Stimulated activated naive CD8-positive, alpha-beta T cell treated with anti-CD3 and anti-CD28 coated beads, Interleukin-15, amount 100 ng/mL, for 72 hours (primary cell): ENCODE data around the gene MAN2A1.
A peak's percentile ranks its signal among the peaks of the same experiment; 100 is the strongest.

Experiments used
- ATAC-seq: fragments of 150-1000 bp; cut with Tn5 transposase; 2 replicates; pipeline ENCODE4 v1.10.0; 2021; ENCODE audit warnings: mild to moderate bottlenecking, moderate library complexity
- DNase-seq, 2 donors: peaks; one replicate each; pipeline ENCODE4 v3.0.0; 2021 to 2022
- H3K27ac Mint-ChIP-seq, 2 donors: one replicate each; pipeline ENCODE4 v1.8.0; 2022; ENCODE audit warnings: mild to moderate bottlenecking in 2 of 2, mixed read lengths in 2 of 2, moderate library complexity in 2 of 2
- H3K27me3 Mint-ChIP-seq: one replicate; pipeline ENCODE4 v1.8.0; 2022; ENCODE audit warnings: mixed read lengths
- H3K4me1 Mint-ChIP-seq: one replicate; pipeline ENCODE4 v1.8.0; 2022; ENCODE audit warnings: mild to moderate bottlenecking, mixed read lengths
- H3K4me3 Mint-ChIP-seq, 2 donors: one replicate each; pipeline ENCODE4 v1.8.0; 2022; ENCODE audit warnings: mild to moderate bottlenecking in 2 of 2, mixed read lengths in 2 of 2, moderate library complexity in 1 of 2
- H3K9me3 Mint-ChIP-seq, 2 donors: one replicate each; pipeline ENCODE4 v1.8.0; 2022; ENCODE audit warnings: mixed read lengths in 2 of 2

The MAN2A1 gene

GRCh38 chr5:109668668-109669422, 20.9 kb upstream of the MAN2A1 start:
- ATAC-seq (no peak), DNase-seq (no peak)
- H3K27me3 Mint-ChIP-seq, result peaks cover 7% of the 10 kb centered on the region
- no peaks in the 10 kb centered on the region for H3K4me1 Mint-ChIP-seq
- H3K27ac Mint-ChIP-seq, result no peak overlapping the region
- no peaks in the 10 kb centered on the region for H3K9me3 Mint-ChIP-seq
- no peak overlapping the region for H3K4me3 Mint-ChIP-seq

- DNase-seq (no peak), ATAC-seq (no peak)
- Mint-ChIP-seq H3K27ac (no peak overlapping the region), H3K4me3 (no peak overlapping the region), H3K4me1 (no peaks in the 10 kb centered on the region), H3K27me3 (peaks cover 7% of the 10 kb centered on the region), H3K9me3 (no peaks in the 10 kb centered on the region)
These were observed 19.6 kb upstream of the MAN2A1 start for GRCh38 chr5:109669991-109670706.

- no peak for ATAC-seq
- H3K4me3 Mint-ChIP-seq, result no peak overlapping the region
- H3K27me3 Mint-ChIP-seq, result peaks cover 12% of the 10 kb centered on the region
- H3K4me1 Mint-ChIP-seq, result no peaks in the 10 kb centered on the region
- no peaks in the 10 kb centered on the region for H3K9me3 Mint-ChIP-seq
- DNase-seq, result no peak
- H3K27ac Mint-ChIP-seq, result no peak overlapping the region
These were observed 18.6 kb upstream of the MAN2A1 start for GRCh38 chr5:109671136-109671535.

- Mint-ChIP-seq H3K27ac (no peak overlapping the region), H3K4me1 (no peaks in the 10 kb centered on the region), H3K9me3 (no peaks in the 10 kb centered on the region), H3K4me3 (no peak overlapping the region), H3K27me3 (peaks cover 15% of the 10 kb centered on the region)
- ATAC-seq (no peak), DNase-seq (no peak)
These were observed 15.1 kb upstream of the MAN2A1 start for GRCh38 chr5:109674596-109674995.

- Mint-ChIP-seq H3K27me3 (peaks cover 15% of the 10 kb centered on the region), H3K4me1 (no peaks in the 10 kb centered on the region)
- no peak for ATAC-seq
These were observed 12.8 kb upstream of the MAN2A1 start for GRCh38 chr5:109676920-109677319.

GRCh38 chr5:109678447-109678846, 11.3 kb upstream of the MAN2A1 start:
- Mint-ChIP-seq H3K4me3 (no peak overlapping the region), H3K27me3 (peaks cover 21% of the 10 kb centered on the region), H3K9me3 (no peaks in the 10 kb centered on the region), H3K27ac (no peak overlapping the region), H3K4me1 (no peaks in the 10 kb centered on the region)
- ATAC-seq (no peak), DNase-seq (no peak)

More at GRCh38 chr5:109676920-109677319, 12.8 kb upstream of the MAN2A1 start:
- no peak for DNase-seq
- no peaks in the 10 kb centered on the region for H3K9me3 Mint-ChIP-seq
- H3K27ac Mint-ChIP-seq, result no peak overlapping the region
- no peak overlapping the region for H3K4me3 Mint-ChIP-seq

- H3K4me3 Mint-ChIP-seq, result no peak overlapping the region
- peaks cover 12% of the 10 kb centered on the region for H3K27me3 Mint-ChIP-seq
- no peak overlapping the region for H3K27ac Mint-ChIP-seq
- H3K4me1 Mint-ChIP-seq, result no peaks in the 10 kb centered on the region
- ATAC-seq, result no peak
- H3K9me3 Mint-ChIP-seq, result no peaks in the 10 kb centered on the region
- DNase-seq, result no peak
These were observed 8.0 kb upstream of the MAN2A1 start for GRCh38 chr5:109681763-109682162.

- no peak for ATAC-seq
- no peak overlapping the region for H3K27ac Mint-ChIP-seq
- DNase-seq, result no peak
- H3K4me1 Mint-ChIP-seq, result no peaks in the 10 kb centered on the region
- H3K27me3 Mint-ChIP-seq, result peaks cover 8% of the 10 kb centered on the region
- no peaks in the 10 kb centered on the region for H3K9me3 Mint-ChIP-seq
- no peak overlapping the region for H3K4me3 Mint-ChIP-seq
These were observed 7.3 kb upstream of the MAN2A1 start for GRCh38 chr5:109682383-109682782.

- H3K9me3 Mint-ChIP-seq, result peaks cover 0 to 6% of the 10 kb centered on the region in 2 donors
These were observed 3.8 kb upstream of the MAN2A1 start for GRCh38 chr5:109685916-109686315.

GRCh38 chr5:109688630-109688969, 1.1 kb upstream of the MAN2A1 start:
- no peak for ATAC-seq
- peaks cover 28% of the 10 kb centered on the region for H3K4me1 Mint-ChIP-seq
- DNase-seq, result no peak
- peak overlapping the region; percentile 62 to 78 for H3K27ac Mint-ChIP-seq
- H3K27me3 Mint-ChIP-seq, result no peaks in the 10 kb centered on the region
- peaks cover 0 to 6% of the 10 kb centered on the region in 2 donors for H3K9me3 Mint-ChIP-seq
- peak overlapping the region; percentile 87 for H3K4me3 Mint-ChIP-seq

More at GRCh38 chr5:109685916-109686315, 3.8 kb upstream of the MAN2A1 start:
- Mint-ChIP-seq H3K4me3 (no peak overlapping the region), H3K27me3 (peaks cover 8% of the 10 kb centered on the region), H3K4me1 (peaks cover 5% of the 10 kb centered on the region), H3K27ac (no peak overlapping the region)
- DNase-seq (no peak), ATAC-seq (no peak)

GRCh38 chr5:109688970-109689739, 572 bp upstream of the MAN2A1 start:
- Mint-ChIP-seq H3K27ac (peak overlapping the region; percentile 91 to 93), H3K27me3 (no peaks in the 10 kb centered on the region), H3K9me3 (peaks cover 0 to 6% of the 10 kb centered on the region in 2 donors), H3K4me3 (peak overlapping the region; percentile 87), H3K4me1 (peaks cover 33% of the 10 kb centered on the region)
- ATAC-seq (peak; percentile 82), DNase-seq (peak; percentile 81 to 83)

- DNase-seq, result peak; percentile 60 to 63
- peaks cover 46% of the 10 kb centered on the region for H3K4me1 Mint-ChIP-seq
- peak overlapping the region; percentile 91 to 98 for H3K27ac Mint-ChIP-seq
- H3K9me3 Mint-ChIP-seq, result peaks cover 0 to 6% of the 10 kb centered on the region in 2 donors
- no peaks in the 10 kb centered on the region for H3K27me3 Mint-ChIP-seq
- peak; percentile 30 for ATAC-seq
- H3K4me3 Mint-ChIP-seq, result peak overlapping the region; percentile 87
These were observed 681 bp downstream of the MAN2A1 start for GRCh38 chr5:109690242-109690974.

GRCh38 chr5:109690975-109691574, 1.3 kb downstream of the MAN2A1 start:
- peaks cover 53% of the 10 kb centered on the region for H3K4me1 Mint-ChIP-seq
- ATAC-seq, result peak; percentile 29

GRCh38 chr5:109691996-109692395, 2.3 kb downstream of the MAN2A1 start:
- ATAC-seq (no peak), DNase-seq (no peak)
- H3K9me3 Mint-ChIP-seq, result peaks cover 0 to 6% of the 10 kb centered on the region in 2 donors
- no peaks in the 10 kb centered on the region for H3K27me3 Mint-ChIP-seq
- peak overlapping the region; percentile 87 for H3K4me3 Mint-ChIP-seq
- peaks cover 62% of the 10 kb centered on the region for H3K4me1 Mint-ChIP-seq
- H3K27ac Mint-ChIP-seq, result peak overlapping the region in 1 of 2 donors; percentile 65

More at GRCh38 chr5:109690975-109691574, 1.3 kb downstream of the MAN2A1 start:
- no peaks in the 10 kb centered on the region for H3K27me3 Mint-ChIP-seq
- peak; percentile 49 to 61 for DNase-seq
- peak overlapping the region; percentile 87 for H3K4me3 Mint-ChIP-seq
- H3K27ac Mint-ChIP-seq, result peak overlapping the region; percentile 91 to 98
- H3K9me3 Mint-ChIP-seq, result peaks cover 0 to 6% of the 10 kb centered on the region in 2 donors

GRCh38 chr5:109692852-109693251, 3.1 kb downstream of the MAN2A1 start:
- ATAC-seq, result no peak
- Mint-ChIP-seq H3K4me1 (peaks cover 70% of the 10 kb centered on the region), H3K27ac (peak overlapping the region in 1 of 2 donors; percentile 69), H3K27me3 (no peaks in the 10 kb centered on the region), H3K9me3 (peaks cover 0 to 6% of the 10 kb centered on the region in 2 donors), H3K4me3 (peak overlapping the region; percentile 65 to 87)
- DNase-seq, result no peak
